GM12864 (cell line): ENCODE measurements around the gene HYAL2.
"Not testable (repeated sequence)": the region's sequence is repeated elsewhere in the genome, so short reads cannot be mapped to it uniquely, and the experiment has no call there.

ENCODE experiments used
- DNase-seq: peaks from one replicate; pipeline ENCODE4 v3.0.0-alpha.2; 2011; ENCODE audit warnings: low read depth
- H3K4me3 ChIP-seq: 2 replicates; pipeline ENCODE4 v1.5.1; 2011; ENCODE audit warnings: mild to moderate bottlenecking, low read depth, low read length, control low read depth
- CTCF ChIP-seq: IDR thresholded peaks from 2 replicates; pipeline ENCODE4 v1.5.1; 2011; ENCODE audit warnings: low read depth, mild to moderate bottlenecking, moderate library complexity, low read length, control low read depth, inconsistent platforms; ENCODE audit errors: missing control alignments

Gene HYAL2

GRCh38 chr3:50272911-50273688, 49.4 kb downstream of the HYAL2 start:
- H3K4me3 ChIP-seq: peak overlapping the region; percentile 2; the same call in 1 of the 2 replicates
- DNase-seq: peak; percentile 49
- peak; percentile 97 for TF ChIP-seq CTCF

- DNase-seq, H3K4me3 ChIP-seq: not testable (repeated sequence)
These were observed 50.0 kb downstream of the HYAL2 start for GRCh38 chr3:50272538-50272910.

- TF ChIP-seq CTCF: no peak
These were observed 51.1 kb downstream of the HYAL2 start for GRCh38 chr3:50271314-50271936.

GRCh38 chr3:50270422-50271224, 51.9 kb downstream of the HYAL2 start:
- H3K4me3 ChIP-seq: no peak overlapping the region
- TF ChIP-seq CTCF: no peak
- no peak for DNase-seq

More at GRCh38 chr3:50271314-50271936, 51.1 kb downstream of the HYAL2 start:
- DNase-seq: no peak
- H3K4me3 ChIP-seq: no peak overlapping the region

GRCh38 chr3:50269977-50270413, 52.5 kb downstream of the HYAL2 start:
- H3K4me3 ChIP-seq: no peak overlapping the region
- DNase-seq: no peak
- TF ChIP-seq CTCF: no peak

GRCh38 chr3:50269460-50269859, 53.1 kb downstream of the HYAL2 start:
- DNase-seq: no peak
- H3K4me3 ChIP-seq: no peak overlapping the region
- TF ChIP-seq CTCF: no peak
